ENCODE data around the gene NFKB1.

NFKB1 gene

GRCh38 chr4:102604222-102604940 lies 103.2 kb downstream of the NFKB1 start:
- H3K23ac ChIP-seq (ENCODE audit: low read length) = no peak overlapping the region
- no peak overlapping the region for H3K4me3 ChIP-seq (ENCODE audit: low read length)
- WGBS (ENCODE audit: extremely low coverage, insufficient coverage, low lambda C conversion rate) = no CpG with 5 or more reads among the region's 2 CpGs

GRCh38 chr4:102606261-102606660 lies 105.1 kb downstream of the NFKB1 start:
- Histone ChIP-seq H3K4me3 (ENCODE audit: low read length) (no peak overlapping the region), H2BK15ac (replicated peaks; ENCODE audit: low read depth) (no peak overlapping the region), H3K36me3 (ENCODE audit: control insufficient read depth, insufficient read depth, low read length) (no peaks in the 10 kb centered on the region), H3K56ac (ENCODE audit: low read length) (no peak overlapping the region), H2BK120ac (ENCODE audit: low read depth, low read length) (no peak overlapping the region), H3K23ac (ENCODE audit: low read length) (no peak overlapping the region), H3K27ac (ENCODE audit: low read depth, low read length) (no peak overlapping the region), H3K4me2 (ENCODE audit: low read length) (no peak overlapping the region), H3K79me2 (ENCODE audit: control insufficient read depth, insufficient read depth, low read length) (no peaks in the 10 kb centered on the region), H4K5ac (ENCODE audit: low read length) (no peak overlapping the region), H3K4ac (ENCODE audit: low read depth, low read length) (no peak overlapping the region), H2AK5ac (ENCODE audit: low read length) (no peak overlapping the region), H3K18ac (ENCODE audit: low read length) (no peak overlapping the region), H3K79me1 (ENCODE audit: low read length) (no peaks in the 10 kb centered on the region), H4K8ac (ENCODE audit: low read depth, low read length) (no peak overlapping the region), H3K4me1 (ENCODE audit: control insufficient read depth, low read depth, low read length) (no peaks in the 10 kb centered on the region), H3K9ac (ENCODE audit: low read length) (no peak overlapping the region), H3K27me3 (ENCODE audit: insufficient read depth, low read length, poor library complexity) (no peaks in the 10 kb centered on the region), H2BK5ac (ENCODE audit: low read length) (no peak overlapping the region)
- WGBS (ENCODE audit: extremely low coverage, insufficient coverage, low lambda C conversion rate) = no CpG with 5 or more reads among the region's 3 CpGs
- no peak for DNase-seq

More at GRCh38 chr4:102604222-102604940, 103.2 kb downstream of the NFKB1 start:
- Histone ChIP-seq H2BK120ac (ENCODE audit: low read depth, low read length) (no peak overlapping the region), H3K4me1 (ENCODE audit: control insufficient read depth, low read depth, low read length) (no peaks in the 10 kb centered on the region), H3K18ac (ENCODE audit: low read length) (no peak overlapping the region), H3K79me2 (ENCODE audit: control insufficient read depth, insufficient read depth, low read length) (no peaks in the 10 kb centered on the region), H4K8ac (ENCODE audit: low read depth, low read length) (no peak overlapping the region), H3K9ac (ENCODE audit: low read length) (no peak overlapping the region), H2AK5ac (ENCODE audit: low read length) (no peak overlapping the region), H3K4me2 (ENCODE audit: low read length) (no peak overlapping the region), H4K5ac (ENCODE audit: low read length) (no peak overlapping the region), H3K36me3 (ENCODE audit: control insufficient read depth, insufficient read depth, low read length) (no peaks in the 10 kb centered on the region), H3K79me1 (ENCODE audit: low read length) (no peaks in the 10 kb centered on the region), H2BK15ac (replicated peaks; ENCODE audit: low read depth) (no peak overlapping the region), H3K27me3 (ENCODE audit: insufficient read depth, low read length, poor library complexity) (no peaks in the 10 kb centered on the region), H3K56ac (ENCODE audit: low read length) (no peak overlapping the region), H2BK5ac (ENCODE audit: low read length) (no peak overlapping the region), H3K27ac (ENCODE audit: low read depth, low read length) (no peak overlapping the region), H3K4ac (ENCODE audit: low read depth, low read length) (no peak overlapping the region)
- no peak for DNase-seq

GRCh38 chr4:102606846-102607450 lies 105.8 kb downstream of the NFKB1 start:
- H2BK120ac ChIP-seq (ENCODE audit: low read depth, low read length) = no peak overlapping the region
- no peak overlapping the region for H3K4me3 ChIP-seq (ENCODE audit: low read length)
- no peak overlapping the region for H2AK5ac ChIP-seq (ENCODE audit: low read length)
- H3K4me2 ChIP-seq (ENCODE audit: low read length) = no peak overlapping the region
- no peaks in the 10 kb centered on the region for H3K36me3 ChIP-seq (ENCODE audit: control insufficient read depth, insufficient read depth, low read length)
- H3K4me1 ChIP-seq (ENCODE audit: control insufficient read depth, low read depth, low read length) = no peaks in the 10 kb centered on the region
- H3K27me3 ChIP-seq (ENCODE audit: insufficient read depth, low read length, poor library complexity) = no peaks in the 10 kb centered on the region
- H4K5ac ChIP-seq (ENCODE audit: low read length) = no peak overlapping the region
- WGBS (ENCODE audit: extremely low coverage, insufficient coverage, low lambda C conversion rate) = no CpG with 5 or more reads among the region's 7 CpGs
- H3K23ac ChIP-seq (ENCODE audit: low read length) = no peak overlapping the region
- H3K56ac ChIP-seq (ENCODE audit: low read length) = no peak overlapping the region
- H3K4ac ChIP-seq (ENCODE audit: low read depth, low read length) = no peak overlapping the region
- no peak overlapping the region for H2BK5ac ChIP-seq (ENCODE audit: low read length)
- no peak for DNase-seq
- no peak overlapping the region for H3K9ac ChIP-seq (ENCODE audit: low read length)
- H4K8ac ChIP-seq (ENCODE audit: low read depth, low read length) = no peak overlapping the region
- no peak overlapping the region for H3K27ac ChIP-seq (ENCODE audit: low read depth, low read length)
- H3K79me2 ChIP-seq (ENCODE audit: control insufficient read depth, insufficient read depth, low read length) = no peaks in the 10 kb centered on the region
- H2BK15ac ChIP-seq (replicated peaks; ENCODE audit: low read depth) = no peak overlapping the region
- no peaks in the 10 kb centered on the region for H3K79me1 ChIP-seq (ENCODE audit: low read length)
- H3K18ac ChIP-seq (ENCODE audit: low read length) = no peak overlapping the region

GRCh38 chr4:102608190-102608589 lies 107.0 kb downstream of the NFKB1 start:
- H3K79me2 ChIP-seq (ENCODE audit: control insufficient read depth, insufficient read depth, low read length) = no peaks in the 10 kb centered on the region
- H2AK5ac ChIP-seq (ENCODE audit: low read length) = no peak overlapping the region
- DNase-seq = no peak
- no peak overlapping the region for H3K18ac ChIP-seq (ENCODE audit: low read length)
- no peak overlapping the region for H3K9ac ChIP-seq (ENCODE audit: low read length)
- no peak overlapping the region for H2BK15ac ChIP-seq (replicated peaks; ENCODE audit: low read depth)
- no peaks in the 10 kb centered on the region for H3K79me1 ChIP-seq (ENCODE audit: low read length)
- WGBS (ENCODE audit: extremely low coverage, insufficient coverage, low lambda C conversion rate) = no CpG with 5 or more reads among the region's 1 CpG
- H4K5ac ChIP-seq (ENCODE audit: low read length) = no peak overlapping the region
- no peak overlapping the region for H3K56ac ChIP-seq (ENCODE audit: low read length)
- H2BK5ac ChIP-seq (ENCODE audit: low read length) = no peak overlapping the region
- no peak overlapping the region for H3K4me2 ChIP-seq (ENCODE audit: low read length)
- no peak overlapping the region for H4K8ac ChIP-seq (ENCODE audit: low read depth, low read length)
- no peak overlapping the region for H3K23ac ChIP-seq (ENCODE audit: low read length)
- H3K27ac ChIP-seq (ENCODE audit: low read depth, low read length) = no peak overlapping the region
- no peak overlapping the region for H3K4me3 ChIP-seq (ENCODE audit: low read length)
- H3K4ac ChIP-seq (ENCODE audit: low read depth, low read length) = no peak overlapping the region
- peaks cover 3% of the 10 kb centered on the region for H3K4me1 ChIP-seq (ENCODE audit: control insufficient read depth, low read depth, low read length)
- no peak overlapping the region for H2BK120ac ChIP-seq (ENCODE audit: low read depth, low read length)
- H3K36me3 ChIP-seq (ENCODE audit: control insufficient read depth, insufficient read depth, low read length) = no peaks in the 10 kb centered on the region
- no peaks in the 10 kb centered on the region for H3K27me3 ChIP-seq (ENCODE audit: insufficient read depth, low read length, poor library complexity)

- Histone ChIP-seq H3K27me3 (ENCODE audit: insufficient read depth, low read length, poor library complexity) (no peaks in the 10 kb centered on the region), H2BK5ac (ENCODE audit: low read length) (no peak overlapping the region), H3K9ac (ENCODE audit: low read length) (no peak overlapping the region), H2BK15ac (replicated peaks; ENCODE audit: low read depth) (no peak overlapping the region), H3K23ac (ENCODE audit: low read length) (no peak overlapping the region), H3K36me3 (ENCODE audit: control insufficient read depth, insufficient read depth, low read length) (no peaks in the 10 kb centered on the region), H3K4me2 (ENCODE audit: low read length) (no peak overlapping the region), H3K4me3 (ENCODE audit: low read length) (no peak overlapping the region), H3K79me2 (ENCODE audit: control insufficient read depth, insufficient read depth, low read length) (no peaks in the 10 kb centered on the region), H3K79me1 (ENCODE audit: low read length) (no peaks in the 10 kb centered on the region), H3K4me1 (ENCODE audit: control insufficient read depth, low read depth, low read length) (peaks cover 6% of the 10 kb centered on the region), H3K27ac (ENCODE audit: low read depth, low read length) (no peak overlapping the region), H3K4ac (ENCODE audit: low read depth, low read length) (no peak overlapping the region), H4K8ac (ENCODE audit: low read depth, low read length) (no peak overlapping the region), H4K5ac (ENCODE audit: low read length) (no peak overlapping the region), H3K18ac (ENCODE audit: low read length) (no peak overlapping the region), H3K56ac (ENCODE audit: low read length) (no peak overlapping the region), H2AK5ac (ENCODE audit: low read length) (no peak overlapping the region), H2BK120ac (ENCODE audit: low read depth, low read length) (no peak overlapping the region)
- no peak for DNase-seq
Measured at GRCh38 chr4:102610007-102610406, 108.8 kb downstream of the NFKB1 start.

GRCh38 chr4:102610476-102610875 lies 109.3 kb downstream of the NFKB1 start:
- no peak overlapping the region for H3K18ac ChIP-seq (ENCODE audit: low read length)
- no peak overlapping the region for H2BK5ac ChIP-seq (ENCODE audit: low read length)
- H3K56ac ChIP-seq (ENCODE audit: low read length) = no peak overlapping the region
- H3K36me3 ChIP-seq (ENCODE audit: control insufficient read depth, insufficient read depth, low read length) = no peaks in the 10 kb centered on the region
- no peak overlapping the region for H3K4ac ChIP-seq (ENCODE audit: low read depth, low read length)
- H3K79me2 ChIP-seq (ENCODE audit: control insufficient read depth, insufficient read depth, low read length) = no peaks in the 10 kb centered on the region
- no peak overlapping the region for H2BK120ac ChIP-seq (ENCODE audit: low read depth, low read length)
- no peak overlapping the region for H3K4me2 ChIP-seq (ENCODE audit: low read length)
- H3K4me1 ChIP-seq (ENCODE audit: control insufficient read depth, low read depth, low read length) = peaks cover 6% of the 10 kb centered on the region
- no peaks in the 10 kb centered on the region for H3K79me1 ChIP-seq (ENCODE audit: low read length)
- H3K9ac ChIP-seq (ENCODE audit: low read length) = no peak overlapping the region
- H2AK5ac ChIP-seq (ENCODE audit: low read length) = no peak overlapping the region
- no CpG with 5 or more reads among the region's 3 CpGs for WGBS (ENCODE audit: extremely low coverage, insufficient coverage, low lambda C conversion rate)
- H4K8ac ChIP-seq (ENCODE audit: low read depth, low read length) = no peak overlapping the region
- H4K5ac ChIP-seq (ENCODE audit: low read length) = no peak overlapping the region
- peak; percentile 22 for DNase-seq
- H3K23ac ChIP-seq (ENCODE audit: low read length) = no peak overlapping the region
- no peak overlapping the region for H2BK15ac ChIP-seq (replicated peaks; ENCODE audit: low read depth)
- no peak overlapping the region for H3K27ac ChIP-seq (ENCODE audit: low read depth, low read length)
- H3K4me3 ChIP-seq (ENCODE audit: low read length) = no peak overlapping the region
- no peaks in the 10 kb centered on the region for H3K27me3 ChIP-seq (ENCODE audit: insufficient read depth, low read length, poor library complexity)

All from mesendoderm (in vitro differentiated cells).